Islet of Langerhans (tissue), 1 donor: ENCODE data around the gene DOK6.
"Not testable (repeated sequence)": the region's sequence is repeated elsewhere in the genome, so short reads cannot be mapped to it uniquely, and the experiment has no call there.

Source experiments
- FAIRE-seq: peaks from one replicate; lab custom pipeline; 2011; peaks lifted over from hg19 to GRCh38; lab: Jason Lieb, UNC

DOK6 gene

DNA sequence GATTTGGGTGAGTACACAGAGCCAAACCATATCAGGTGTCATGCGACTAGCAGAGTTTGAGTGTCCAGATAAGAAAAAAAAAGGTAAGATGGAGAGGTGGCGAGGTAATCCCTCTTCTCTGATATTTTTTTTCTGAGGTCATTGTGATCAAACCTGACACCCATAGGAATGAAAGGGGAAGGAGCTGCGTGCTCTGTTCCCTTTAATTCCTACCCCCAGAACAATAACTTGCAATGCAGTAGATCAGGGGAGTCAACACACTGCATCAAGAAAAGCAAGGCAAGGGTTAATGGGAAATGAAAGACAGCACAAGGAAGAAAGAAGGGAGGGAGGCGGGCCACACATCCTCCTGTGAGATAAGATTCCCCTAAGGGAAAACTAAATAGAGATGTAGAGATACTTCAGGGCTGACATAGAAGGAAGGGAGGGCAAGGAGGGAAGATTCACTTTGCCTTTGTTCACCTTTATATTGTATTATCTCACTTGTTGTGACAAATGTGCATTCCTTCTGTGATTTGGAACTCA, 414.2 kb downstream of the DOK6 start:
- FAIRE-seq: no peak

DNA sequence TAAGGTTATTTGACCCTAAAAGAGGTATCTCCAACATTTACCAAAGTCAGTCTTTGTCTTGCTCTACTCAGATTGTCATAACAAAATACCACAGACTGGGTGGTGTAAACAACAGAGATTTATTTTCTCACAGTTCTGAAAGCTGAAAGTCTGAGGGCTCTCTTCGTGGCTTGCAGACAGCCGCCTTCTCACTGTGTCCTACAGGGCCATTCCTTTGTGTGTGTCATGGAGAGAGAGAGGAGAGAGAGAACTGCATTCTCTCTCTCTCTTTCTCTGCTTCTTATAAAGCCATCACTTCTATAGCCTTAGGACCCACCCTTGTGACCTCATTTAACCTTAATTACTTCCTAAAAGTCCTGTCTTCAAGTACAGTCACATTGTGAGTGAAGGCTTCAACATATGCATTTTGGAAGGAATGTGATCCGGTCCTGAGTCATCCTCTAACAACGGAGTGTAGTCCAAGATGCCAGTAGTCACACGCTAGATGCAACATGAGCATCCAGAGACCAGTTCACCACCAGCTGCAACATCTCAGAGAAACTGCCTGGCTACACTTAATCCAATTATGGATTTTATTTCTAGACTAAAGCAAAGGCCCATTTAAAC, 416.8 kb downstream of the DOK6 start:
- no peak for FAIRE-seq

DNA sequence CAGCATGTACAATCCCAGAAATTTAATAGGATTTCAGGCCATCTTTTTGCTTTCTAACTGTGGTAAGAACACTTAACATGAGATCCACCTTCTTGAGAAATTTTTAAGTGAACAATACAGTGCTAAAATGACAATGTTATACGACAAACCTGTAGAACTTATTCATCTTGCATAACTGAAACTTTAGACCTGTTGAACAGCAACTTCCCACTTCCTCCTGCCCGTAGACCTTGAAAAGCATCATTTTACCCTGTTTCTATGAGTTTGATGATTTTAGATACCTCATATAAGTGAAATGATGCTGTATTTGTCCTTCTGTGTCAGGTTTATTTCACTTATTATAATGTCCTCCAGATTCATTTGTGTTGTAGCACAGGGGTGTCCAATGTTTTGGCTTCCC, 418.8 kb downstream of the DOK6 start:
- FAIRE-seq: no peak

DNA sequence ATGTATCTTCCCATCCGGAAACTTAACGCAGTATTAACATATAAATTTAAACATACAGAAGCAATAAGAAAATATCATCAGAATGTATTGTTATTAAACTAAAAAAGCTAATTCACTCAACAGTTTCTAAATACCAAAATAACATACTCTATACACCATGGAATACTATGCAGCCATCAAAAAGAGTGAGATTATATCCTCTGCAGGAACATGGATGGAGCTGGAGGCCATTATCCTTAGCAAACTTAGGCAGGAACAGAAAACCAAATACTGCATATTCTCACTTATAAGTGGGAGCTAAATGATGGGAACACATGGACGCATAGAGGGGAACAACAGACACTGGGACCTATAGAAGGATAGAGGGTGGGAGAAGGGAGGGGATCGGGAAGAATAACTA, 419.9 kb downstream of the DOK6 start:
- FAIRE-seq: no peak

DNA sequence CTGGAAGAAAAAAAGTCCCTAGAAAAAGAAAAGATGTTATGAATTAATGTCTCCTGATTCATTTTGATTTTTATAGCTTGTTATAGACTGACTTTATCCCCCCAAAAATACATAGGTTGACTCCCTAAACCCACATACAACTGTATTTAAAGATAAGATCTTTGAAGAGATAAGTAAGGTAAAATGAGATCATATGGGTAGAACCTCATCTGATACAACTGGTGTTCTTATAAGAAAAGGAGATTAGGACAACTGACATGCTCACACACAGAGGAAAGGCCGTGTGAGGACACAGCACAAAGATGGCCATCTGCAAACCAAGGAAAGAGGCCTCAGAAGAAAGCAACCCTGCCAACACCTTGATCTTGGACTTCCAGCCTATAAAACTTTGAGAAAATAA, 429.5 kb downstream of the DOK6 start:
- no peak for FAIRE-seq

- not testable (repeated sequence) for FAIRE-seq
These were observed 434.3 kb downstream of the DOK6 start for GRCh38 chr18:69834980-69835379.

DNA sequence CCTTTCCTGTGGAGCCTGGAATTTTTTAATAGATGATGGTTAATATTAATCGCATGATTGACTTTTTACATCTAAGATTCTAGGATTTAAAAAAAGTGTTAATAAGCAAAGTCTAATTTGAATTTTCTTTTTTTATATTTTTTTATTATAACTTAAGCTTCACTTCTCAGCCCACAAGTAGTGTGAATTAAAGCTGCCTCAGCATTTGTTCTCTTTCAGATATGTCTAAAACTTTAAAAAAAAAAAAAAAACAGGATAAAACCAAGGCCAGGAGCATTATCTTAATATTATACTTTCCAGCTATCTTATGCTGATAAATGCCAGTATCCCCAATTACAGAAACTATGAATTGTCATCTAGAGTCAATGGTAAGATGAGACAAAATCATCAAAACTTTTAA, 437.3 kb downstream of the DOK6 start:
- FAIRE-seq: no peak

DNA sequence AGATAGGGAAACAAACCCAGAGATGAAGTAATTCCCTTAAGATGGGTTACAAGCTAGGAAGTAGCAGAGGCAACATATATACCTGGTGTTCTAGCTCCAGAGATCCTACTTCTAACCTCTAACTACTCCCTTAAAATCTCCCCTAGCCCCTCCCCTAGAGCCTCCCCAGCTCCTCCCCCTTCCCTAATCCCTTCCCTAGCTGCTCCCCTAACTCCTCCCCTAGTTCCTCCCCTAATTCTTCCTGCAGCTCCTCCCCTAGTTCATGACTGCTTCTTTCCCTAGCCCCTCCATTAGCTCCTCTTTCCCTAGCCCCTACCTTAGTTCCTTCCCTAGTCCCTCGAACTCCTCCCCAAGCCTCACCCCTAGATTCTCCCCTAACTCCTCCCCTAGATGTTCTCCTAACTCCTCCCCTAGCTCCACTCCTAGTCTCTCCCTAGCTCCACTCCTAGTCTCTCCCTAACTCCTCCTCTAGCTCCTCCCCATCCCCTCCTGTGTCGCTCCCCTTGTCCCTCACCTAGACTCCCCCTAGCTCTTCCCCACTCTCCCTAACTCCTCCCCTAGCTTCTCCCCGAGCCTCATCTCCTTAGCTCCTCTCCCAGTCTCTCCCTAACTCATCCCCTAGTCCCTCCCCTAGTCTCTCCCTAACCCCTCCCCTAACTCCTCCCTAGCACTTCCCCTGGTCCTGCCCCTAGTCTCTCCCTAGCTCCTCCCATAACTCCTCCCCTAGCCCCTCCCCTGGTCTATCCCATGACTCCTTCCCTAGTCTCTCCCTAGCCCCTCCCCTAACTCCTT, 438.1 kb downstream of the DOK6 start:
- no peak for FAIRE-seq

GRCh38 chr18:69839497-69839896, 438.8 kb downstream of the DOK6 start:
- no peak for FAIRE-seq

DNA sequence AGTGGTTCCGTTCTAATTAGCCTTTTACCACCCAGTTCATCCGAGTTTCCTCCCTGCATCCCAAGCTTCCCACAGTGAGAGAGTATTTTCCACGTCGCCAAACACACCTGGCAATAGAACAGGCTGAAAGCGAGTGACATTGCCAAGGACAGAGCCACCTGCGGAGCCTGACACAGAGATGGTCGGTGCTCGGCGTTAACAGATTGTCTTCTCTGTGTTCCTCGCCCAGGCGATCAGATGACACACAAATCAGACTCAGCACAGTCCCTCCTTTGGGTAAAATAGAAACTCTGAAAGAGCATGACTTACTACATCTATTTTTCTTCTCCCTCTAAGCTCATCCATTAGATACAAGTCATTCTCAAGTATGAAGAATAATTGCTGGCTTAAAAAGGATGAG, 439.3 kb downstream of the DOK6 start:
- no peak for FAIRE-seq

DNA sequence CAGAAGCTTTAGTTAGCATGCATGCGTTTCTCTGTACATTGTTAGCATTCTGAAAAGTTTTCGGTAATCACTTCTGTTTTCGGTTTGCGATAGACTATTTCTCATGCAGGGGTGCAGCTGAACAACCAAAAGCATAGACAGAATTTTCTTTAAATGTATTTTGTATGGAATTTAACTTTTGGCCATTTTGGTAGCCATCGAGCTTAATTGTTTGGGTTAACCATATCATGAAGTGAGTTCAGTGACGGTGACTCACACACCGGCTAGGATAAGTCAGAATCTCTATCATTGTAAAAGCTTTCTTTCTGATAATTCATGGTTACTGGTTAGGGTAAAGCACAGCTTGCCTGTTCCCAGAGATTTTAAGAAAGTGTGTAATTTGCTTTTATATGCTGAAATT, 439.8 kb downstream of the DOK6 start:
- FAIRE-seq: no peak

GRCh38 chr18:69841117-69841516, 440.4 kb downstream of the DOK6 start:
- FAIRE-seq: no peak

DNA sequence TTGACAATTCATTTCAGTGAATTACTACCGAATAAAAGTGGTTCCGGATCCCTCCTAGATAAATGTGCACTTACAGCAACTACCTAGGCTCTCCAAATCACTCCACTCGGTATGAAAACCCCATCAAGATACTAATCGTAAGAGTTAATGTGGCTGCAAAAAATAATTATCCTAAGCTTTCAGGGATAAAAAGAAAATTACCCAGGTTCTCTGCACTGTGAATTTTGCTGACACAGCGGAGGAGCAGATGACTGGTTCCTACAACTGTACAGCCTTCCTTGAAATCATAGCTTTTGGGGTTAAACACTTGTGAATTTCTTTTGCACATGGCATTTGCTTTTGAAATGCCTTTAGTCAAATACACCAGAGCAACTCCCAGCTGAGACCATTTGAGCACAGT, 442.3 kb downstream of the DOK6 start:
- no peak for FAIRE-seq

DNA sequence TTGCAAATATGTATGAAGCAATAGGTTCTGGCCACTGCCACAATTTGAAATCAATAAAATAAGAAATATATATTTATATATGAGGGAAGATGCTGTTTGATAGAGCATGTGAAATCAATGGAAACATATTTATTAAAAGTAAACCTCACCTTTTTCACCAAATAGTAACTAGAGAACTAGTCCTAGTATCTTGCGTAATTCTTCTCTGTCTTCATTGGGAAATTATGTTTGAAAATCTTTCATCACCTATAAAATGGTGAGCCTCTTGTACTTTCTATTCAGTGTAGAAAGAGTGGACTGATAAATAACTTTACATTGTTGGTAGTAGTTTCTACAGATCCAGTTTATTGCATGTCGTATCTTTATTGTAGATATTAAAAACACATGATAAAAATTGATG, 444.0 kb downstream of the DOK6 start:
- no peak for FAIRE-seq

DNA sequence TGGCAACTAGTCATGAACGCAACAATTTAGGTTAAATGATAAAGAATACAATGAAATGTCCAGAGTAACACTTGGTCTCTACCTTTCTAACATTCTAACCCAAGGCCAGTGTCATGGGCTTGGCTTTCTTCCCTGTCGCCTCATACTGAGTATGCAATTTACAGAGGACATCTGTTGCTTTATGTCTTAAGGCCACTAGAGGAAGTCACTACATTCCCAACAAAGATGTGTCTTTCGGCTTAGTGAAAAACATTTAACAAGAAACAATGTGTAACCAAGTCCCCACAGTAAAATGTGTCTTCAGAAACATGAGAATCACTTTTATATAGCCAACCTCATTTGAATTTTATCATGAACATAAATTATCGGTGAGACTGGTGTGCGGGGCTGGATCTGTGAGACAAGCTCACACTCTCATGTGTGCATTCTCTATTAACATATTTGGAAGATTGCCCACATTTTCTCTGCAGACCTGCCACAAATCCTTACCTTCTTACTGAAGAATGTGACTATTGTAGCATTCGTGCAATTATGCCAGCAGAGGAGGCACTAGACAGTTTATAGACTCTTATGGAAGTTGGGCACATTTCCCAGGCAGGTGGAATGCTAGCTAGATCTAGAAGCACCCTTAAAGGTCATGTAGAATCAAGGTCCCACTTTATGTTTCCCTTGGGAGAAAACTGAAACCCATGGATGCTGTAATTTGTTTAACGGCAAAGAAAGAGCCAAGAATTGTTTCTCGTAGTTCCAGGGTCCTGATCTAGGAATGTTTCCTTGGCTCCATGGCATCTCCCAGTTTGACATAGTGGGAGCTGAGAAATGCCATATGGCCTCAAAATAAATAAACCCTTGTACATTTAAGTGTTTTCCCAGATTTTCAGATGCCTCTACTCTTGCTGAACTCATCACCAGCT, 445.2 kb downstream of the DOK6 start:
- no peak for FAIRE-seq

DNA sequence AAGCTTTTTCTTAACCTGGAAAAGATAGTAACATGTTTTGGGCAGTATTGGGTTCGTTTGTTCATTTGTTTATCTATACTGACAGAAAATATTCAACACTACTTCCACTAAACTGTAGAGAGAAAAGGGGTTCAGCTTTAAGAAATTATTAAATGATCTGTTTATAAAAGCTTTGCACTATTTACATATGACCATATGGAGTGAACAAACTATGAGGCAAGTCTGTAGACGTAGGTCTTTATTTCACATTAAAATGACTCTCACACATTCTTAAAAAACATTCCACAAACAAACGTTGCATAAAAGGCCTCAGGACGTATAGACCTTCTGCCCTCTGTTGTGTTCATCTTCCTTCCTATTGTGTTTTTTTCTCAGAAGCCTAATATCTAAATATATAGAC, 452.4 kb downstream of the DOK6 start:
- FAIRE-seq: no peak

GRCh38 chr18:69854455-69854854, 453.8 kb downstream of the DOK6 start:
- no peak for FAIRE-seq

DNA sequence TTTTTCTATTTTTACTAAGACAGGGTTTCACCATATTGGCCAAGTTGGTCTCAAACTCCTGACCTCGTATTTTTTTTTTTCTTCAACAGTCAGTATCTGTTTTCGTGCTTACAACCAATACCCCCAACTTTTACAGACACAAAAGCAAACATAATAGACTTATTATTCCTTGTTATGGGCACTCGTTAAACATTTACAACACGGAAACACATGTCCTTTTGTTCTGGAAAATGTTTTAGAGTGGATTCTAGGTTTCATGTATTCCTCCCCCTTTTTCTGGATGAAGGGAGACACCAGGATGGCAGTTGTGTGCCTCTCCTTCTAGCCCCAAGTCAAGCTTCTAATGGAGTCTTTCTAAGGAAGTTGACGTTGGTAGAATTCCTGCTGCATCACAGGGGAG, 458.2 kb downstream of the DOK6 start:
- FAIRE-seq: no peak

DNA sequence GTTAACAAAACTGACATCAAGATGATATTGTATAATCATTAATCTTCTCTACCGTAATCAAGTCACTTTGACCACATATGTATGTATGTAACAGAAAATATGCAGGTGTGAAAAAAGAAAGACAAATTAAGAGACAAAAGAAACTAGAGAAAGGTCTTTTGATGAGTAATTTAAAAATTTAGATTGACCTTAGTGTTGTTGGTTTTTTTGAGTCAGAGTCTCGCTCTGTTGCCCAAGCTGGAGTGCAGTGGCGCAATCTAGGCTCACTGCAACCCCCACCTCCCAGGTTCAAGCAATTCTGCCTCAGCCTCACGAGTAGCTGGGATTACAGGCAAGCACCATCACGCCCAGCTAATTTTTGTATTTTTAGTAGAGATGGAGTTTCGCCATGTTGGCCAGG, 464.1 kb downstream of the DOK6 start:
- FAIRE-seq: peak; percentile 24

GRCh38 chr18:69865776-69866175, 465.1 kb downstream of the DOK6 start:
- FAIRE-seq: no peak

DNA sequence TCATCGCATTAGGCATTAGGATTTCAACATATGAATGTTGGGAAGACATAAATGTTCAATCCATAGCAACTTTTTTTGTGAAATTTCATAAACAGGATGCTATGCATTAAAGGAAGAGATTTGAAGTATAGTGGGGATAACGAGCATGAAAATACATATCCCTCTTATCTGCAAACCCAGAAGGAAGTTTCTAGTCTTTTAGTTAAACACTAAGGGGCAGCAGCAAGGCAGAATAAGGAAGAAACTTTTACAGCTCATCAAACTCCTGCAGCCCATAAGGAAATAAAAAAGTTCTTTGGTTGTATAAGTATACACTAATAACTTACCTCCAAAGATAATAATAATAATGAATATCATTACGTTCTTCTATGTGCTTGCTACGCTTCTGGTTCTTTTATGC, 465.5 kb downstream of the DOK6 start:
- no peak for FAIRE-seq

GRCh38 chr18:69870736-69871135, 470.0 kb downstream of the DOK6 start:
- no peak for FAIRE-seq

- no peak for FAIRE-seq
These were observed 470.7 kb downstream of the DOK6 start for GRCh38 chr18:69871363-69871762.
